ENCODE data around the gene CALB2. TPM values are rescaled to one million over a fixed set of nuclear protein-coding genes. Genes with fewer than 3 reads are reported as not detected.
A peak's percentile ranks its signal among the peaks of the same experiment; 100 is the strongest.
"Not testable (repeated sequence)": the region's sequence is repeated elsewhere in the genome, so short reads cannot be mapped to it uniquely, and the experiment has no call there.

The CALB2 gene
- total RNA-seq, 1 donor from 2014 or later, result 0.94 TPM

DNA sequence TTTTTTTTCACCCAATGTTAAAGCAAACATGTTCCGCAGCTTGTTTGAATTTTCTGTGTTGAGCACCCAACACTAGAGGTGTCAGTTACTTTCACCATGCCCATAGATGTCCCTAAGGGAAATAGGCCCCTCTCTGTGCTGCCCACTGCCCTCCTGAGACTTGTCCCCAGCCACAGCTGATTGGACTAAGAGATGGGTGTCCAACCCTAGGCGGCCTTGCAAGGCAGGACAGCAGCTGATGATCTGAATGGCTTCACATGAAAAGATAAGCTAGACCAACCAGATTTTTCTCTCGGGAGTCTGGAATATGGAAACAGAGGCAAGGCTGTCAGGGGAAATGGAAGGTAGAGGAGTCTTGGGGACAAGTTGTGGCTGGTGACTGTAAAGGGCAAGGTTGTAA, 6.1 kb upstream of the CALB2 start:
- no peak for DNase-seq (ENCODE audit: low read depth)

DNA sequence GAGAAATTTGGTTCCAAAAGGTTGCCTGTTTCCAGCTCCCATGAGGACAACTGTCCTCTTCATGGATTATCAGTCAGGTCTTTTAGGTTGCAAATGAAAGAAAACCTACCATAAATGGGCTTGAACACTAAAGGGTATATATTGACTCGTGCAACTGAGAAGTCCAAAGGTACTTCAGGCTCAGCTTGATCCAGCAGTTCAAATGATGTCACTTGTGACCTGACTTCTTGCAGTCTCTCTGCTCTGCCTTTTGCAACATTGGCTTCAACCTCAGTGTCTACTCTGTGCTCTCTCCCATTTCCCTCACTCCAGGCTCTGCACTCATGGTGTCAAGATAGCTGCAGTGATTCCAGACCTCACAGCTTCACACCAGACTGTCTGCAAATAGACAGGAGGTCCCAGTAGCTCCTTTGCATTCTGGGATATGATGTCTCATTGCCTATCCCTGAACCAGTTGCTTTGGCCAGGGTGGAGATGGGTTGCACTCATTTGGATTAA, 5.5 kb upstream of the CALB2 start:
- DNase-seq (ENCODE audit: low read depth), result no peak

- no peak for DNase-seq (ENCODE audit: low read depth)
Observed at GRCh38 chr16:71353736-71354135, 4.8 kb upstream of the CALB2 start.

DNA sequence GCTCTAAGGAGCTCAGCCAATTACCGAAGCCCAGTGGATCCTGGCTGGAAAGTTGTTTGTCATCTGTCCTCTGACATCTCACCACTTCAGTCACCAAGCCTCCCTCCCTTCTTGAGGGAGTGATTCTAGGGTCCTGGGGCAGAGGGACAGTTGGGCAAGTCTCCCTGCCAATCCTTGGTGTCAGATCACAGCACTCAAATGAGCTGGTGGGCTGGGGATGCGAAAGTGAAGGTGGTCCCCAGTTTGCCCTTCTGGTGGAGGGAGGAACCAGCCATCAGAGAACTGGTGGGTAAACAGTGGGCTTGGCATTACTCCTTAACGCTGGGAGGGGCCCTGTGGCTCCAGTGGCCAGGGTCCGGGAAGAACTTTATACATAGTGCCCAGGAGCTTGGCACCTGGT, 4.4 kb upstream of the CALB2 start:
- no peak for DNase-seq (ENCODE audit: low read depth)

DNA sequence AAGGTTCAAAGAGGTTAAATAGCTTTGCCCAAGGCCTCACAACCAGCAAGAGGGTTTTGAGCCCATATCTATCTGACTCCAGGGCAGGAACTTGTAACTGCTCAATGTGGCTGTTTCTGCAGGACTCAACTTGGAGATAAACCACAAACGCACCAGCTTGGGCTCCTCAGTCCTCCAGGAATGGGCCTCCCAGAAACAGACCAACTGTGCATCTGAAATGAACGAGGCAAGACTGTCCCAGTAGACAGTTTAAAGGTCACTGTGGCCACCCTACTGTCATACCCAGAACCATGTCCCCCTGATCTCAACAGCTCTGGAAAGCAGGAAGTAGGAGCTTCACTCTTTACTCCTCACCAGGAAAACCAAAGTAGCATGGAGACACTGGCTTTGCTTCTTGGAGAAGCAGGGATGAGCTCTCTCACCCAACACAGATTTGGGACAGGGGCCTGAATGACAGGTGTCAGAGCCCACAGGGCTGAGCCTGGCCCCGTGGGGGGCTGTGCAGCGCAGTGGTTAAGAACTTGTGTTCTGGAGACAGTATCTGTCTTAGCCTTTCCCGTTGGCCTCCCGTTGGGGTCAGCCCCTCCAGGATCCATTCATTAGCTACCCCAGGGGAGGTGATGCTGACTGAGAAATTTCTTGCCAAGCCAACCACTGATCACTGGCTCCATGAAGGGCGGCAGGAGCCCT, 2.3 kb upstream of the CALB2 start:
- no peak for DNase-seq (ENCODE audit: low read depth)

DNA sequence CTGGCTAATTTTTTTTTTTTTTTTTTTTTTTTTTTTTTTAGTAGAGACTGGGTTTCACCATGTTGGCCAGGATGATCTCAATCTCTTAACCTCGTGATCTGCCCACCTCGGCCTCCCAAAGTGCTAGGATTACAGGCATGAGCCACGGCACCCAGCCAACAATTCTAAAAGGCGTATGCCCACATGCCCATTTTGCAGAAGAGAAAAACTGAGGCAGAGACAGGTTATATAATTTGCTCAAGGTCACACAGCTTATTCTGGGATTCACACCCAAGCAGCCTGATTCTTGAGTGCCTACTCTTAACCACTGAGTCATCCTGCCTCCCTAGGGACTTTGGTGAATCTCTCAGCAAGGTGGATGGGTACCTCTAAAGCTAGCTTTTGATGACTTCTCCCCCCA, 1.6 kb upstream of the CALB2 start:
- DNase-seq (ENCODE audit: low read depth), result not testable (repeated sequence)

DNA sequence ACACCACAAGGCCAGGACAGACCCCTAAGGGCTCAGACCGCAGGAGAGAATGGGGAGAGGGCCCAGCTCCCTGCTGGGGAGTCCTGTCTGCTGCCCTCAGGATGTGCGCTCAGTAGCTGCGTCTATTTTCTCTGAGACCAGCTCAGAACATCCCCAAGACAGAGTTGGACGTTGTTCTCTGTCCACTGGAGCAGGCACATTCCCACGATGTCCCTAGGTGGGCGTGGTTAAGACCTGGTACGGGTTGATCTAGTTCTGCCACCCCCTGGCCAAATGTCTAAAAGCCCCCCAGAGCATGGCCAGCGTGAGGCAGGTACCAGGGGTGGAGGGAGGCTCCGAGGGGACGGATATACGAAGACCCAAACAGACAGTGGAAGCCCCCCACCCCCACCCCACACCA, 842 bp upstream of the CALB2 start:
- DNase-seq (ENCODE audit: low read depth), result peak; percentile 7

DNA sequence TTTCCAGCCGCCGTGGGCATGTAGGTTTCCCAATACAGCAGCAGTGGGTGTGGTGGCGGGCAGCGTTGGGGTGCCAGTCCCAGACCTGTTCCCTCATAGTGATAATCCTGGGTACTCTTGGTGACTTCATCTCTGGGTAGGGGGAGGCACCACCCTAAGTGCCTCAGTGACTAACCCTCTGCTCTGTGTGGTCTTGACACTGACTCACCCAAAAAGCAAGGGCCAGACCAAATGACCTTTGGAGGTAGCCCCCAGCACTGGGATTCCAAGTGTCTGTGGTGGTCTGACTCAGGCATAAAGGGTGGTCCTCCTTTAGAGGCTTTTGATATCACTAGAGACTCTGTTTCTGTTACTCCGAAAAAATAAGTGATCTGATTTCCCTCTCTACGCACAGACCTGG, 908 bp downstream of the CALB2 start:
- no peak for DNase-seq (ENCODE audit: low read depth)

GRCh38 chr16:71360378-71360777, 1.9 kb downstream of the CALB2 start:
- peak; percentile 15 for DNase-seq (ENCODE audit: low read depth)

DNA sequence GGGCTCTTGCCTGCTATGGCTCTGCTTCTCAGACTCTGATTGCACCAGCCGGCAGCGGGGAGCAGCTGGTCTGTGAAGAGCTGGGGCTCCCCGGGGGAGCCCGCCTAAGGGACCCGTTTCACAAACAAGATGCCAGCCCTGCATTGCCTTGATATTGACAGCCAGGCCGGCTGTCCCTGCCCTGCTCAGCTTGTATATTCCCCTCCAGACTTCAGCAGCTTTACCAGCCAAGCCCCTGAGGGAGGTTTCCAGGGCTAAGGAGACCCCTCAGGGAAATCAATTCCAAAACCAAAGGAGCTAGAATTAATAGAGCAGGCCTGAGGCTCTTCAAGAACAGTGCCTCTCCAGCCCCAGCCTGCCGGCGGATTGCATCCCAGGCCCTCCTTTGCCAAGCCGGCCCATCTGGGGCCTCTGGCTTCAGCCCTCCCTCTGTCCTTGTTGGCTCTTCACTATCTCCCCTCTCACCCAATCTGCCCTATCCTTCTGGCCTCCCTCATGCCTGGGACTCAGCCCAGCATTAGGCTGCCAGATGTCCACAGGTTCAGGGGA, 5.7 kb downstream of the CALB2 start:
- DNase-seq (ENCODE audit: low read depth), result no peak

DNA sequence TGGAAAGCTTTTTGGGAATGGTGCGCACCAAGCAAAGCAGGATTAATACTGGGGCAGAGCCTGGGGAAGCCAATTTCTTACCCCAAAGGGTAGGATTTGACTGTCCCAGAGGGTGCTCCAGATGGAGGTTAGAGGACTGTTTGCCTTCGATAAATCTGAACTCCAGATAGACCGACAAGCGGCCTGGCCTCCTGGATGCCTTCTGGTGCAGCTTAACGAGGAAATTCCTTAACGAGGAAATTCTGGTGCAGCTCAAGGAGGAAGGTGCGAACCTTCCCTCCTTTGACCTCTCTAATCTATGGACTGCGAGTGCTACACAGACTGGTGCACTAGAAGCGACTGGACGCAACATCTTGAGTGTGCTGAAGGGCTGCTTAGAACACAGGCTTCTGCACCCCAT, 6.5 kb downstream of the CALB2 start:
- DNase-seq (ENCODE audit: low read depth), result no peak

- peak; percentile 17 for DNase-seq (ENCODE audit: low read depth)
Observed at GRCh38 chr16:71367241-71367976, 8.9 kb downstream of the CALB2 start.

- DNase-seq (ENCODE audit: low read depth), result no peak
Observed at GRCh38 chr16:71368958-71369357, 10.4 kb downstream of the CALB2 start.

GRCh38 chr16:71369494-71369893, 11.0 kb downstream of the CALB2 start:
- DNase-seq (ENCODE audit: low read depth), result no peak

DNA sequence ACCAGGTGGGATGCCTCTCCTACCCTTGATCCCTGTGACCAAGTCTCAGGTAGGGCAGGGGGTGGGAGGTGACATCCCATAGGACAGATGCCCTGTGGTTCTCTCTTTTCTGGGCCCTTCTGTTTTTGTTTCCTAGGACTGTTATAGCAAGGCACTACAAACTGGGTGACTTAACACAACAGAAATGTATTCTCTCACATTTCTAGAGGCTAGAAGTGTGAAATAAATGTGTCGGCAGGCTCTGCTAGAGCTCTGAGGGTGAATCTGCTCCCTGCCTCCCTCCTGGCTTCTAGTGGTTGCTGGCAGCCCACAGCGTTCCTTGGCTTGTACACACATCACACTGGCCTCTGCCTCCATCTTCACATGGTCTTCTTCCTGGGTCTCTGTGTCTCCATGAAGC, 12.7 kb downstream of the CALB2 start:
- DNase-seq (ENCODE audit: low read depth), result no peak

- no peak for DNase-seq (ENCODE audit: low read depth)
Observed at GRCh38 chr16:71373073-71373472, 14.6 kb downstream of the CALB2 start.

GRCh38 chr16:71376465-71377157, 18.1 kb downstream of the CALB2 start:
- DNase-seq (ENCODE audit: low read depth), result no peak

DNA sequence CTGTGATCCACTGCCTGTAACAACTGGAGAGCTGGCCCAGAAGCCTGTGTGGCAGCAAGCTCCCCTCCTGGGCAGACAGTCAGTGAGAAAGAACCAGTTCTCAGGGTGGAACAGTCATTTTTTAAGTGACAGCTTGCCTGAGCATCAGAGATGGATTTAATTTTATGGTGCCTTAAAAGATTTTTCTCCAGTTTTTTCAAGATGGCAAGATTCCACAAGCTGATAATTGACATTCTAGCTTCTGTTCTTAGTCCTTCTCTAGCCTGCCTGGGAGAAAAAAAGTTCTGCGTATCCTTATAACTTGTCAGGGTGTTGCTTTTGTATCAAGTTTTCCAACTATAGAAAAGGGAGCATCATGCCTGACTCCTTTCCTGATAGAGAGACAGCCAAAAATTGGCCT, 21.2 kb downstream of the CALB2 start:
- no peak for DNase-seq (ENCODE audit: low read depth)

DNA sequence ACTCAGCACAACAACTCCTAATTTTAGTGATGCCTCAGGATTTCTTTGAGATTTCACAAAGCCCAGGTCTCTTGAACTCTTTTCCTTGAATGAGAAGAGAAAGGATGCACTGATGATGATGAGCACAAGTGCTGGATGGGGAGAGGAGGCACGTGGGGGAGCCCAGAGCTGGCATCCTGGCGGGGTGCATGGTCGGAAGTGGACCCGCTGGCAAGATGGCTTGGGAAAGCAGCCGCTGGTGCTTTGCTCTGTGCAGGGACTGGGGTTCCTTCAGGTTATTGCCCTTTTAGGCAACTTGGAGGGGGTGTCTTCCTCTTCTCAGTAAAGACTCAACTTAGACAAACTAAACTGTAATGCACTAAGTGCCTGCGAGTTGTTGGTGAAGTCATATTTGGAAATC, 22.3 kb downstream of the CALB2 start:
- no peak for DNase-seq (ENCODE audit: low read depth)

DNA sequence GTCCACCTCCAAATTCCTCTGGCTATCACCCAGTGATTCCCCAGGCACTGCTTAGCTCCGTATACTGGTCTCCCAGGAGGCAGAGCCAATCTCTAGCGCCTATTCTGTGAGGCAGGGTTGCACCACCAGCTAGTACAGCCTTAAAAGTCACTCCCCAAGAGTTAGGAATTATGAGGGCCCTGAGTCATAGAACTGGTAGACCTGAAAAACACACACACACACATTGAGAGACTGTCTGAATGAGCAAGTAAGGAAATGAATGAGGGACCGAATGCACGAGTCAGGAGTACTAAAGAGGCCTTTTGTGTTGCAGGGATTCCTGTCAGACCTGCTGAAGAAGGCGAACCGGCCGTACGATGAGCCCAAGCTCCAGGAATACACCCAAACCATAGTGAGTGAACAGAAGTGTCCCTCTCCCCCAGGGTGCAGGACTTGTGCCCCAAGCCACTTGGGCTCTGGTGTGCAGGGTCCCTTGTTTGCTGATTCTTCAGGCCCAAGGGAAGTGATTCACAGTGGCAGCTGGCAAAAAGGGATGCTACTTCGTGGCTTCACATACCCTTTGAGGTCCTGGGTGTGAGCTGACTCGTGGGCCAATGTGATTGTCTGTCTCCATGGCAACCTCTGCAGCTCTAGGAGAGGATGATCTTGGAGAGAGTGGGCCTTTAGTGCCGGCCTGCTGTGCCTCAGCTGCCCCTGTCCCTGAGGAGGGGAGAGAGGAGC, 24.7 kb downstream of the CALB2 start:
- no peak for DNase-seq (ENCODE audit: low read depth)

DNA sequence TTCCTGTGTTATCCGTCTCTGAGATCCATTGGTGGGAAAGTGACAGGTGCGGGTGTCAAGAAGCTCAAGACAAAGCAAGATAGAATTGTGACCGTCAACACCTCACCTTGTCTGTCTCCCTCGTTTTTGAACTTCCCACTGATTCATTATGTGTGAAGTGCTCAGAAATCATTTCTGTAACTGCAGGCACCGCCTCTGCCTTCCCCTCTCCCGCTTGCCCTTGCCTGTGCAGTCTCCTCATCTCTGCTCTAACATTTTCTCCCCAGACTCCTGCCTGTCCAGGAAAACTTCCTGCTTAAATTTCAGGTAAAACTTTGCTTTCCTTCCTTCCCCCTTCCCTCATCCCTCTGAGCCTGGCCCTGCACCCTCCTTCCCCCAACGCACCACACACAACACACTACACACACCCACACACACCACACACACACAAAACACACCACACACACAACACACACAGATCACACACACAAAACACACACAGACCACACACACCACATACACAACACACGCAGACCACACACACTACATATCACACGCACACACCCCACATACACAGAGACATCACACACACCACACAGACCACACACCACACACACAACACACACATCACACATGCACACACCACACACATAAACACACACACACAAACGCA, 25.7 kb downstream of the CALB2 start:
- no peak for DNase-seq (ENCODE audit: low read depth)

Data from myocyte (in vitro differentiated cells).